GM15510 (cell line): ENCODE measurements around the gene HACD1.

ENCODE experiments used
- POLR2A ChIP-seq: IDR thresholded peaks from 3 replicates; pipeline ENCODE4 v1.6.1; 2011; ENCODE audit warnings: borderline replicate concordance; ENCODE audit not compliant: insufficient read length; ENCODE audit errors: extremely low read depth

The HACD1 gene

GRCh38 chr10:17648243-17649035, 31.3 kb upstream of the HACD1 start:
- TF ChIP-seq POLR2A = no peak

- TF ChIP-seq POLR2A = no peak
Observed at GRCh38 chr10:17647326-17647725, 30.2 kb upstream of the HACD1 start.

- no peak for TF ChIP-seq POLR2A
Observed at GRCh38 chr10:17645621-17646345, 28.6 kb upstream of the HACD1 start.

- no peak for TF ChIP-seq POLR2A
Observed at GRCh38 chr10:17644485-17644943, 27.3 kb upstream of the HACD1 start.

- TF ChIP-seq POLR2A = peak; percentile 65
Observed at GRCh38 chr10:17643755-17644484, 26.7 kb upstream of the HACD1 start, which contains the start of gene STAM. Gene STAM (plus strand): TSS chr10:17644151. CDS start chr10:17644340, 189 bp downstream.

- no peak for TF ChIP-seq POLR2A
Observed at GRCh38 chr10:17643339-17643754, 26.2 kb upstream of the HACD1 start.

GRCh38 chr10:17640331-17640816, 23.2 kb upstream of the HACD1 start:
- no peak for TF ChIP-seq POLR2A

- no peak for TF ChIP-seq POLR2A
Observed at GRCh38 chr10:17637869-17638268, 20.7 kb upstream of the HACD1 start.

GRCh38 chr10:17633353-17633752, 16.2 kb upstream of the HACD1 start:
- no peak for TF ChIP-seq POLR2A

GRCh38 chr10:17626656-17627055, 9.5 kb upstream of the HACD1 start:
- TF ChIP-seq POLR2A = no peak

GRCh38 chr10:17624996-17625395, 7.8 kb upstream of the HACD1 start:
- no peak for TF ChIP-seq POLR2A

- TF ChIP-seq POLR2A = no peak
Observed at GRCh38 chr10:17622061-17622460, 4.9 kb upstream of the HACD1 start.

- no peak for TF ChIP-seq POLR2A
Observed at GRCh38 chr10:17616403-17617030, 657 bp downstream of the HACD1 start.

- TF ChIP-seq POLR2A = no peak
Observed at GRCh38 chr10:17609523-17610079, 7.6 kb downstream of the HACD1 start.
